HCT116 (cell line): Measurements from ENCODE around the gene GLMN. TPM values are rescaled to one million over a fixed set of nuclear protein-coding genes. Genes with fewer than 3 reads are reported as not detected.

Experiments used
- ATAC-seq: fragments of 200-7000 bp; cut with Tn5 transposase; 2 replicates; pipeline ENCODE4 v1.9.1; 2020; ENCODE audit warnings: mild to moderate bottlenecking, moderate library complexity
- Bru-seq: library from RNA; stranded (reverse); fragments of 400-500 nt; gene quantifications from one replicate; lab custom pipeline; 2021; lab: Mats Ljungman, UMichigan
- BruChase-seq, 2 experiments: library from RNA; stranded (reverse); fragments of 400-500 nt; gene quantifications; one replicate each; lab custom pipeline; 2021; lab: Mats Ljungman, UMichigan
- BruUV-seq: library from RNA; stranded (reverse); fragments of 400-500 nt; replicated peaks from 2 replicates; lab custom pipeline; 2021; lab: Mats Ljungman, UMichigan
- CTCF ChIA-PET: fragments of 300-600 bp; sonication (Branson Sonifier 250); formaldehyde crosslinking; loops from one replicate; lab custom pipeline; 2021; ENCODE audit warnings: antibody characterized with exemption; lab: Charles Lee
- POLR2A ChIA-PET: fragments of 300-600, 350-600 bp; sonication (Branson Sonifier 250); formaldehyde crosslinking; loops from one replicate; lab custom pipeline; 2021; ENCODE audit warnings: antibody characterized with exemption; lab: Charles Lee
- RAD21 ChIA-PET, 2 experiments: fragments of 300-600 bp; sonication (Branson Sonifier 250); formaldehyde crosslinking; loops; one replicate each; lab custom pipeline; 2023; ENCODE audit warnings: low total read pairs in 2 of 2; ENCODE audit not compliant: uncharacterized antibody in 2 of 2, unreplicated experiment in 2 of 2, low non-redundant PET in 1 of 2; lab: Charles Lee
- DNase-seq: peaks from one replicate; pipeline ENCODE4 v3.0.0-alpha.2; 2010; ENCODE audit warnings: low read depth, low spot score
- H2AFZ ChIP-seq: fragments of 200-600 bp; shearing (Covaris generic), sonication (generic); 2 replicates; pipeline ENCODE4 v1.6.1; 2017; ENCODE audit warnings: low read depth, mixed run types, mixed read lengths, antibody characterized with exemption, low read length; ENCODE audit not compliant: poor library complexity, severe bottlenecking
- H3K27ac ChIP-seq: 2 replicates; pipeline ENCODE4 v1.5.1; 2012; ENCODE audit warnings: low read depth, low read length
- H3K27me3 ChIP-seq: fragments of 200-600 bp; sonication (generic); 2 replicates; pipeline ENCODE4 v1.6.1; 2016; ENCODE audit warnings: mixed run types, low read length, mixed read lengths; ENCODE audit not compliant: insufficient read depth
- H3K36me3 ChIP-seq, 2 experiments: fragments of 200-500 bp in 1 of 2; fragments of 200-600 bp in 1 of 2; sonication (Bioruptor generic) in 1 of 2; sonication (generic) in 1 of 2; 2 replicates each; pipeline versions ENCODE4 v1.5.1 to v1.6.1; 2014 to 2016; ENCODE audit warnings: low read length in 2 of 2, inconsistent platforms in 1 of 2, mixed read lengths in 1 of 2, mixed run types in 1 of 2; ENCODE audit not compliant: insufficient read depth in 2 of 2, control insufficient read depth in 1 of 2
- H3K4me1 ChIP-seq, 2 experiments: fragments of 200-600 bp in 1 of 2; sonication (generic) in 1 of 2; 2 replicates each; pipeline versions ENCODE4 v1.5.1 to v1.6.1; 2012 to 2017; ENCODE audit warnings: low read length in 2 of 2, inconsistent platforms in 1 of 2, mild to moderate bottlenecking in 1 of 2, mixed read lengths in 1 of 2, mixed run types in 1 of 2, moderate library complexity in 1 of 2; ENCODE audit not compliant: insufficient read depth in 2 of 2, control insufficient read depth in 1 of 2
- H3K4me2 ChIP-seq: fragments of 200-600 bp; sonication (generic); 2 replicates; pipeline ENCODE4 v1.6.1; 2017; ENCODE audit warnings: mixed run types, low read length, mixed read lengths
- H3K4me3 ChIP-seq, 2 experiments: fragments of 200-600 bp in 1 of 2; sonication (generic) in 1 of 2; replicated peaks in 1 of 2; 2 replicates each; pipeline ENCODE4 v1.5.1; 2011 to 2016; ENCODE audit warnings: low read length in 2 of 2, control low read depth in 1 of 2, low read depth in 1 of 2, mild to moderate bottlenecking in 1 of 2, mixed read lengths in 1 of 2, mixed run types in 1 of 2
- H3K79me2 ChIP-seq: fragments of 200-600 bp; sonication (generic); 2 replicates; pipeline ENCODE4 v1.6.1; 2017; ENCODE audit warnings: mild to moderate bottlenecking, mixed run types, low read length, moderate library complexity, mixed read lengths; ENCODE audit not compliant: insufficient read depth
- H3K9ac ChIP-seq: fragments of 200-600 bp; sonication (generic); 2 replicates; pipeline ENCODE4 v1.6.1; 2016; ENCODE audit warnings: low read length, mixed read lengths
- H3K9me2 ChIP-seq: fragments of 200-600 bp; sonication (generic), shearing (Covaris generic); 2 replicates; pipeline ENCODE4 v1.6.1; 2017; ENCODE audit warnings: mixed run types, mild to moderate bottlenecking, moderate library complexity; ENCODE audit not compliant: insufficient read depth
- H3K9me3 ChIP-seq, 2 experiments: fragments of 200-500 bp in 1 of 2; fragments of 200-600 bp in 1 of 2; sonication (Bioruptor generic) in 1 of 2; sonication (generic) in 1 of 2; 2 replicates each; pipeline ENCODE4 v1.6.1; 2014 to 2017; ENCODE audit warnings: low read length in 2 of 2, mixed read lengths in 2 of 2, inconsistent platforms in 1 of 2, low read depth in 1 of 2, mild to moderate bottlenecking in 1 of 2, mixed run types in 1 of 2, moderate library complexity in 1 of 2; ENCODE audit not compliant: control insufficient read depth in 1 of 2, insufficient read depth in 1 of 2
- H4K20me1 ChIP-seq: fragments of 200-600 bp; sonication (generic), shearing (Covaris generic); 2 replicates; pipeline ENCODE4 v1.6.1; 2017; ENCODE audit warnings: mixed run types, mild to moderate bottlenecking, moderate library complexity; ENCODE audit not compliant: insufficient read depth
- MAX ChIP-seq: IDR thresholded peaks from 2 replicates; pipeline ENCODE4 v1.6.1; 2012
- POLR2A ChIP-seq: IDR thresholded peaks from 2 replicates; pipeline ENCODE4 v1.7.0; 2011; ENCODE audit warnings: borderline replicate concordance; ENCODE audit not compliant: insufficient read depth, insufficient read length; ENCODE audit errors: extremely low read depth
- POLR2AphosphoS5 ChIP-seq: IDR thresholded peaks from 2 replicates; pipeline ENCODE4 v1.6.1; 2011; ENCODE audit warnings: mild to moderate bottlenecking, low read depth, low read length, moderate library complexity
- SIN3A ChIP-seq: IDR thresholded peaks from 2 replicates; pipeline ENCODE4 v1.6.1; 2012; ENCODE audit warnings: low read depth
- TCF7L2 ChIP-seq: IDR thresholded peaks from 2 replicates; pipeline ENCODE4 v1.7.0; 2011; ENCODE audit warnings: borderline replicate concordance, inconsistent platforms; ENCODE audit not compliant: insufficient read depth, insufficient read length; ENCODE audit errors: extremely low read depth
- YY1 ChIP-seq: IDR thresholded peaks from 2 replicates; pipeline ENCODE4 v1.6.1; 2011; ENCODE audit warnings: low read length, low read depth, moderate library complexity, mild to moderate bottlenecking; ENCODE audit not compliant: insufficient replicate concordance; ENCODE audit errors: extremely low read depth
- ZFX ChIP-seq: fragments of 450-650 bp; IDR thresholded peaks from 2 replicates; pipeline ENCODE4 v1.6.1; 2017
- intact Hi-C: fragments of 100-400 bp; cut with micrococcal nuclease; formaldehyde crosslinking; loops from 2 replicates; pipeline ENCODE4 v1.10.0; 2022
- long read RNA-seq: library from polyadenylated mRNA; unstranded; transcript quantifications from one replicate; pipeline ENCODE4 v2.0.0, GENCODE V29; 2021; ENCODE audit not compliant: unreplicated experiment
- polyA plus RNA-seq: library from polyadenylated mRNA; unstranded; fragments of >200 nt; gene quantifications from 2 replicates; pipeline ENCODE4 v1.2.1, GENCODE V29; 2012; ENCODE audit warnings: missing spikeins
- total RNA-seq: library from RNA; stranded (reverse); gene quantifications from one replicate; pipeline ENCODE4 v1.2.1, GENCODE V29; 2021; ENCODE audit not compliant: unreplicated experiment
- TF ChIP-seq, protein P1 (sequence below): IDR thresholded peaks from 2 replicates; pipeline ENCODE4 v1.6.1; 2012; ENCODE audit warnings: low read depth

The GLMN gene, protein sequence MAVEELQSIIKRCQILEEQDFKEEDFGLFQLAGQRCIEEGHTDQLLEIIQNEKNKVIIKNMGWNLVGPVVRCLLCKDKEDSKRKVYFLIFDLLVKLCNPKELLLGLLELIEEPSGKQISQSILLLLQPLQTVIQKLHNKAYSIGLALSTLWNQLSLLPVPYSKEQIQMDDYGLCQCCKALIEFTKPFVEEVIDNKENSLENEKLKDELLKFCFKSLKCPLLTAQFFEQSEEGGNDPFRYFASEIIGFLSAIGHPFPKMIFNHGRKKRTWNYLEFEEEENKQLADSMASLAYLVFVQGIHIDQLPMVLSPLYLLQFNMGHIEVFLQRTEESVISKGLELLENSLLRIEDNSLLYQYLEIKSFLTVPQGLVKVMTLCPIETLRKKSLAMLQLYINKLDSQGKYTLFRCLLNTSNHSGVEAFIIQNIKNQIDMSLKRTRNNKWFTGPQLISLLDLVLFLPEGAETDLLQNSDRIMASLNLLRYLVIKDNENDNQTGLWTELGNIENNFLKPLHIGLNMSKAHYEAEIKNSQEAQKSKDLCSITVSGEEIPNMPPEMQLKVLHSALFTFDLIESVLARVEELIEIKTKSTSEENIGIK
- 10.9 TPM for total RNA-seq
- 1.3 and 2.7 TPM in 2 replicates for polyA plus RNA-seq
- percentile 76 among the genes with signal in this experiment for Bru-seq, nascent RNA
- BruChase-seq, experiment 1, labeled RNA remaining after a 6-hour chase = percentile 85 among the genes with signal in this experiment
- BruChase-seq, experiment 2, labeled RNA remaining after a 2-hour chase = percentile 93 among the genes with signal in this experiment
- long read RNA-seq, transcript GLMN-201 (19 exons, 1,995 nt) = major isoform, 22 of 43 reads
- long read RNA-seq, partial matches to known transcripts = 2 of 43 reads
- long read RNA-seq, other reads (novel, unspliced or antisense) = 19 of 43 reads

- BruUV-seq = TSS peak; percentile 66
- intact Hi-C loops = loop anchor here (5.0 to 10.0 kb wide), 2 partner anchors 357 to 1014 kb away; no protein-coding TSS in a partner anchor
- peaks cover 6 to 8% of the 10 kb centered on the region in 2 experiments for H3K36me3 ChIP-seq
- no peaks in the 10 kb centered on the region for H4K20me1 ChIP-seq
- peak; percentile 72 for DNase-seq
- H3K9me2 ChIP-seq = no peaks in the 10 kb centered on the region
- ChIA-PET POLR2A (no interaction called here), RAD21 (interaction anchor here in 1 of 2 experiments (1.3 kb wide), 1 partner anchor 301 kb away, joined by 4 read pairs; no protein-coding TSS in a partner anchor)
- no peaks in the 10 kb centered on the region for H3K27me3 ChIP-seq
- peak within 1 kb of the TSS; percentile 86 for H3K27ac ChIP-seq
- H3K9me3 ChIP-seq = no peaks in the 10 kb centered on the region
- H3K4me2 ChIP-seq = peak within 1 kb of the TSS; percentile 78
- peak within 1 kb of the TSS; percentile 89 to 92 for H3K4me3 ChIP-seq
- TF ChIP-seq POLR2AphosphoS5 (peak; percentile 96), POLR2A (peak; percentile 85), MAX (peak; percentile 83), SIN3A (peak; percentile 89), ZFX (peak; percentile 81), TCF7L2 (no peak), YY1 (peak; percentile 82)
- TF ChIP-seq, protein P1, sequence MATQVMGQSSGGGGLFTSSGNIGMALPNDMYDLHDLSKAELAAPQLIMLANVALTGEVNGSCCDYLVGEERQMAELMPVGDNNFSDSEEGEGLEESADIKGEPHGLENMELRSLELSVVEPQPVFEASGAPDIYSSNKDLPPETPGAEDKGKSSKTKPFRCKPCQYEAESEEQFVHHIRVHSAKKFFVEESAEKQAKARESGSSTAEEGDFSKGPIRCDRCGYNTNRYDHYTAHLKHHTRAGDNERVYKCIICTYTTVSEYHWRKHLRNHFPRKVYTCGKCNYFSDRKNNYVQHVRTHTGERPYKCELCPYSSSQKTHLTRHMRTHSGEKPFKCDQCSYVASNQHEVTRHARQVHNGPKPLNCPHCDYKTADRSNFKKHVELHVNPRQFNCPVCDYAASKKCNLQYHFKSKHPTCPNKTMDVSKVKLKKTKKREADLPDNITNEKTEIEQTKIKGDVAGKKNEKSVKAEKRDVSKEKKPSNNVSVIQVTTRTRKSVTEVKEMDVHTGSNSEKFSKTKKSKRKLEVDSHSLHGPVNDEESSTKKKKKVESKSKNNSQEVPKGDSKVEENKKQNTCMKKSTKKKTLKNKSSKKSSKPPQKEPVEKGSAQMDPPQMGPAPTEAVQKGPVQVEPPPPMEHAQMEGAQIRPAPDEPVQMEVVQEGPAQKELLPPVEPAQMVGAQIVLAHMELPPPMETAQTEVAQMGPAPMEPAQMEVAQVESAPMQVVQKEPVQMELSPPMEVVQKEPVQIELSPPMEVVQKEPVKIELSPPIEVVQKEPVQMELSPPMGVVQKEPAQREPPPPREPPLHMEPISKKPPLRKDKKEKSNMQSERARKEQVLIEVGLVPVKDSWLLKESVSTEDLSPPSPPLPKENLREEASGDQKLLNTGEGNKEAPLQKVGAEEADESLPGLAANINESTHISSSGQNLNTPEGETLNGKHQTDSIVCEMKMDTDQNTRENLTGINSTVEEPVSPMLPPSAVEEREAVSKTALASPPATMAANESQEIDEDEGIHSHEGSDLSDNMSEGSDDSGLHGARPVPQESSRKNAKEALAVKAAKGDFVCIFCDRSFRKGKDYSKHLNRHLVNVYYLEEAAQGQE = no peak
- TF ChIP-seq, all 23 proteins: peak for 6
- Histone ChIP-seq H3K4me1 (peaks cover 0 to 9% of the 10 kb centered on the region in 2 experiments; a peak in 2 of 4 replicates), H3K79me2 (peaks cover 42% of the 10 kb centered on the region), H2AFZ (peak within 1 kb of the TSS; percentile 70), H3K9ac (peak within 1 kb of the TSS; percentile 89)
- CTCF ChIA-PET = interaction anchor here (0.6 to 3.0 kb wide), 4 partner anchors 8 to 301 kb away, joined by 3 to 16 read pairs (median 6); no protein-coding TSS in a partner anchor
- peak; percentile 99 for ATAC-seq
Measured at GRCh38 chr1:92298573-92299476, at the start of gene GLMN, which contains the start of gene RPAP2. Gene GLMN, minus strand, starts transcription at chr1:92298987. Its CDS starts 988 bp downstream, at chr1:92297999. Gene RPAP2, plus strand, starts transcription at chr1:92299059. Its CDS starts 15 bp downstream, at chr1:92299074.
